Epithelial cell of umbilical artery (primary cell): ENCODE results near the gene HEPHL1. TPM values are rescaled to one million over a fixed set of nuclear protein-coding genes. Genes with fewer than 3 reads are reported as not detected.

Source experiments
- total RNA-seq: library from RNA; depleted of rRNA; stranded (reverse); fragments of >200 nt; gene quantifications from 2 replicates; pipeline ENCODE4 v1.2.3, GENCODE V29; 2014

Gene HEPHL1, protein sequence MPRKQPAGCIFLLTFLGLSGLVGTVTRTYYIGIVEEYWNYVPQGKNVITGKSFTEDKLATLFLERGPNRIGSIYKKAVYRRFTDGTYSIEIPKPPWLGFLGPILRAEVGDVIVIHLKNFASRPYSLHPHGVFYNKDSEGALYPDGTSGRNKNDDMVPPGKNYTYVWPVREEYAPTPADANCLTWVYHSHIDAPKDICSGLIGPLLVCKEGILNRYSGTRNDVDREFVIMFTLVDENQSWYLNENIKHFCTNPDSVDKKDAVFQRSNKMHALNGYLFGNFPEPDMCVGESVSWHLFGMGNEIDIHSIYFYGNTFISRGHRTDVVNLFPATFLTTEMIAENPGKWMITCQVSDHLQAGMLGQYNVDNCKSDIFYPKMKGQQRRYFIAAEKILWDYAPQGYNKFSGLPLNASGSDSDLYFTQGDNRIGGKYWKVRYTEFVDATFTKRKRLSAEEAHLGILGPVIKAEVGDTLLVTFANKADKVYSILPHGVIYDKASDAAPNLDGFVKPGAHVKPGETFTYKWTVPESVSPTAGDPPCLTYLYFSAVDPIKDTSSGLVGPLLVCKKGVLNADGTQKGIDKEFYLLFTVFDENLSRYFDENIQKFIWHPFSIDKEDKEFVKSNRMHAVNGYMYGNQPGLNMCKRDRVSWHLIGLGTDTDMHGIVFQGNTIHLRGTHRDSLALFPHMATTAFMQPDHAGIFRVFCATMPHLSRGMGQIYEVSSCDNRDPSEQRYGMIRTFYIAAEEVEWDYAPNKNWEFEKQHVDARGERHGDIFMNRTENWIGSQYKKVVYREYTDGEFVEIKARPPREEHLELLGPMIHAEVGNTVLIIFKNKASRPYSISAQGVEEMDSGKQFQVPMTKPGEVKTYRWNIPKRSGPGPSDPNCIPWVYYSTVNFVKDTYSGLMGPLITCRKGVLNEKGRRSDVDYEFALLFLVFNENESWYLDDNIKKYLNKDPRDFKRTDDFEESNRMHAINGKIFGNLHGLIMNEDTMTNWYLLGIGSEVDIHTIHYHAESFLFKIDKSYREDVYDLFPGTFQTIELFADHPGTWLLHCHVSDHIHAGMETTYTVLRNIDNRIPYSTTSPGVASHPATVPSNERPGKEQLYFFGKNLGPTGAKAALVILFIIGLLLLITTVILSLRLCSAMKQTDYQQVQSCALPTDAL
- not detected in 2 replicates for total RNA-seq

DNA sequence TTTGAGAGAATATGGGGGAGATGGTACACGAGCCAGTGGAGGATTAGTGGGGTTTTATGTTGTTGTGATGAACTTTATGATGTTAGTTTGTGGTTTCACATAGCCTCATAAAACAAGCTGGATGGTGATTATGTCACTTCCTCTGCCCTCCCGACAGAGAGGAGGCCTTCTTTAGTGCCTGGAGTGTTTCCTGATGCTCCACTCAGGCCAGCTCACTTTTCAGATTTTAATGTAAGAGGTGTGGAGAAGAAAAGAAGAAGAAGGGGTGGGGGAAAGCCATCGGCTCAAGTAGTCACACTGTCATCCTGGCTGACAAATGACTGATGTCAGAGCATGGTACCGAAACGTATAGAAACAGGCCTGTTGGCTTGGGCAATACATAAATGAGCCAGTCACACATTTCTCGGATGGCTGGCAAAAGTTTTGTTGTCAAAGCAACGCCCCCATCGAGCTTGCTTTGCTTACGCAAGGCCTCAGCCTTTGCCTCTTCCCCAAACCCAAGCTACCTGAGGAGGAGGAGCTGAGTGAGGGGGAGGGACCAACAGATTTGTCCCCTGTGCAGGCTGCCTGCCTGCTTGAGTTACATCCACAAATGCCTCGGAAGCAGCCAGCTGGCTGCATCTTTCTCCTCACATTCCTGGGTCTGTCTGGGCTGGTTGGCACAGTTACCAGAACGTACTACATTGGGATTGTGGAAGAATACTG is at the start of gene HEPHL1:
HEPHL1 (plus strand) TSS at position 578 of the 705 bp plus-strand sequence; CDS start at position 593, 15 bp downstream.

DNA sequence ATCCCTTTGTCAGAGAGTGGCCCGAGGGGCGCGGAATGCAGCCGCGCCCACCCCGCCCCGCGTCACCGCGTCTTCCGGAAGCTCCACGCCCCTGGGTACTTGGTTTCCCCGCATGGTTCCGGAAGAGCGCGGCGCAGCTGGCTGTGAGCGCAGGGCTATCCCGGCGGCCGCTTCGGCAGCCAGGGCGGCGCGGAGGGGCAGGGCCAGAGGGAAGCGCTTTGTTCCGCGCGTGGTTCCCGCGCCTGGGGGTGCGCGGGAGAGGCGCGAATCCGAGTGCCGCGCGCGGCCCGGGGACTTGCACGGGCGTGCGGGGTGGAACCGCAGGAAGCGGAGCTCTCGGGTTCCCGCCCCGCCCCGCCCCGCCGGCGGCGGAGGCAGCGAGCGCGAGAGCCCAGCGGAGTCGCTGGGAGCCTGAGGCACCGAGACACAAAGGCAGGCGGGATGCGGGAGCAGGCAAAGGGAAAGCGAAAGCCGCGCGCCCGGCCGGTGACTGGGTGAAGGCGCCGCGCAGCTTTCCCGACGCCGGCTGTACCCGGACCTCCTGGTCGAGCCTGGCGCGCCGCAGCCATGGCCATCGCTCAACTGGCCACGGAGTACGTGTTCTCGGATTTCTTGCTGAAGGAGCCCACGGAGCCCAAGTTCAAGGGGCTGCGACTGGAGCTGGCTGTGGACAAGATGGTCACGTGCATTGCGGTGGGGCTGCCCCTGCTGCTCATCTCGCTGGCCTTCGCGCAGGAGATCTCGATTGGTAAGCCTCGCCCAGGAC is 107.8 kb downstream of the HEPHL1 start, which contains the start of gene PANX1:
PANX1 (plus strand) TSS at position 96 of the 766 bp plus-strand sequence; CDS start at position 568, 472 bp downstream.

Other genes starting within 250 kb of the HEPHL1 start
- 30.9 and 35.1 TPM in 2 replicates for gene MED17, start 237.1 kb upstream of the HEPHL1 start, total RNA-seq
- gene VSTM5, start 170.7 kb upstream of the HEPHL1 start, total RNA-seq: under 0.01 TPM in 1 of 2 replicates, not detected in the other
- 21.7 and 25.7 TPM in 2 replicates for gene PANX1, start 107.5 kb downstream of the HEPHL1 start, total RNA-seq